NCI-H2196 treated with DMSO at 0.1 percent for 48 hours (cell line): Measurements from ENCODE around the gene TNIP2.

ENCODE experiments used
- DNase-seq: peaks from one replicate; lab custom pipeline; 2025; ENCODE audit not compliant: unreplicated experiment; lab: John Stamatoyannopoulos, UW

TNIP2 gene

DNA sequence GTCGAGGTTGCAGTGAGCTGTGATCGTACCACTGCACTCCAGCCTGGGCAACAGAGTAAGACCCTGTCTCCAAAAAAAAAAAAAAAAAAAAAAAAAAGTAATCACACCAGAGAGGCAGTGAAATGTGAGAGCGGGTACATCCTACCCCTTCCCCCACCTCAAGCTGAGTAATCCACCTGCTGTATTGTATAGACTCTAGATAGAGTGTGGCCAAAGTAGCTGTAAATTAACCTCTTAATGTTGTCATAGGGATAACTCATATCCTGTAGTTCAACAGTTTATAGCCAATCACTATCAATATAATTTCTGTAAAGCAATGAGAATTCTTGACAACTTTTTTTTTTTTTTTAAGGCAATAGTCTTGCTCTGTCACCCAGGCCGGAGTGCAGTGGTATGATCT lies 30.8 kb downstream of the TNIP2 start:
- no peak for DNase-seq

DNA sequence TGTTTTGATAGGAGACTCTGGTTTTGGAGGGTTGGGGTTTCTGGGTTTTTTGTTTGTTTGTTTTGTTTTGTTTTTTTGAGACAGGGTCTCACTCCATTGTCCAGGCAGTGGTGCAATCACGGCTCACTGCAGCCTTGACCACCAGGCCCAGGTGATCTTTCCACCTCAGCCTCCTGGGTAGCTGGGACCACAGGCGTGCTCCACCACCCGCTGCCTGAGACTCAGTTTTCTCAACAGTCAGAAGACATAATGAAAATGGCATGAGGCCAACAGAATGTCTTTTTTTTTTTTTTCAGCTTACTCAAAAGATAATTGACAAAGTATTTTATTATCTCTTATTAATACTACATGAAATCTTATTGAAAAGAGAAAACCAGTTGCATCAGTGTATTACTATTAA lies 32.4 kb downstream of the TNIP2 start:
- no peak for DNase-seq

GRCh38 chr4:2722033-2722432 lies 34.1 kb downstream of the TNIP2 start:
- DNase-seq: no peak

- DNase-seq: no peak
These were observed 34.5 kb downstream of the TNIP2 start for GRCh38 chr4:2721586-2721985.

DNA sequence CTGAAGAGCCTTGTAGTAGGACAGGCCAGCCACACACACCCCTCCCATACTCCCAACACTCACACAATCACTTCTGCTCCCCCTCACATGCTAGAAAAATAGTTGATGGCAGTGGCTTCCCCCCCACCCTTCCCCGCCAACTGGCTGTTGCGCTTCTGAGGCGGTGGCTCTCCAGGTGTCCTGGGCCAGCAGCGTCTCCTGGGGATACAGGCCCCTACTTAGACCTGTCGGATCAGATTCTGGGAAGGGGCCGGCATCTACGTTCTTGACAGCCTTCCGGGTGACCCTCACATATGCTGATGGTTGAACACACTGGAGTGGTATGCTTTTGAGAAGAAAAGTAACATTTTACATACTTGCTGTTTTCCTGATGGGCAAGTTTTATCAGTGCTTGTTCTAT lies 39.9 kb downstream of the TNIP2 start:
- no peak for DNase-seq

DNA sequence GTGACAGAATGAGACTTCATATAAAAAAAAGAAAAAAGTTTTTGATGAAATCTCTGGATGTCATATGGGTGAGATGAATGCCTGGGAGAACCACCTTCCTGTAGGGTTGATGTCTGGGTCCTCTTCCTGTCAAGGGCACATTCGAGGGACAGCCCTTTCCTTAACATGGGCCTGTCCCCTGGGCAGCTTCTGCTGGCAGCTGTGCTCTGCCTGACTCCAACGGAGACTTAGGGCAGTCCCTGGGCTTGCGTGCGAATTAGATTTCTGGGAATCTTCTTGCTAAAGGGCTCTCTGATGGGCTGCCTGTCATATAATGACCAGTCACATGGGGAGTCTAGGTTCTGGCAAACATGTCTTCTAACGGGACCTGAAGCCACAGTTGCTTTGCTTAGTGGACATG lies 40.7 kb downstream of the TNIP2 start:
- no peak for DNase-seq

GRCh38 chr4:2714918-2715317 lies 41.2 kb downstream of the TNIP2 start:
- no peak for DNase-seq

- DNase-seq: no peak
These were observed 41.9 kb downstream of the TNIP2 start for GRCh38 chr4:2714061-2714770.

DNA sequence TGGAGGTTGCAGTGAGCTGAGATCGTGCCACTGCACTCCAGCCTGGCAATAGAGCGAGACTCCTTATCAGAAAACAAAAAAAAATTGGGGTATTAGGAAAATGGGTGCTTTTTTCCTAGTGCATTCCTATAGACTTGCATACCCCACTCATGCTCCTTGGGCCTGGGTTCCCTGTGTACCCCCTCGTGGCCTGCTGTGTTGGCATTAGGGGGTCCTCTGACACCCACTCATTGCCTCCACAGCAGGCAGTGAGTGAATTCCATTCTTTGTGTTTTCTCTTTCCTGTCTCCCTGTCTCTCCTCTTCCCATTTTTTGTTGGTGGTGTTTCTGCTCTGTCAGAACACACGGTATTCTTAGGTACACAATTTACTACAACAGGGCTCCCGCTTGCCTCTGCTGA lies 42.8 kb downstream of the TNIP2 start:
- DNase-seq: no peak

- no peak for DNase-seq
These were observed 43.8 kb downstream of the TNIP2 start for GRCh38 chr4:2712261-2712842.

GRCh38 chr4:2702770-2703169 lies 53.4 kb downstream of the TNIP2 start:
- no peak for DNase-seq

GRCh38 chr4:2702361-2702760 lies 53.8 kb downstream of the TNIP2 start:
- DNase-seq: no peak

- no peak for DNase-seq
These were observed 56.1 kb downstream of the TNIP2 start for GRCh38 chr4:2700031-2700430.

GRCh38 chr4:2699534-2699933 lies 56.6 kb downstream of the TNIP2 start:
- DNase-seq: no peak

DNA sequence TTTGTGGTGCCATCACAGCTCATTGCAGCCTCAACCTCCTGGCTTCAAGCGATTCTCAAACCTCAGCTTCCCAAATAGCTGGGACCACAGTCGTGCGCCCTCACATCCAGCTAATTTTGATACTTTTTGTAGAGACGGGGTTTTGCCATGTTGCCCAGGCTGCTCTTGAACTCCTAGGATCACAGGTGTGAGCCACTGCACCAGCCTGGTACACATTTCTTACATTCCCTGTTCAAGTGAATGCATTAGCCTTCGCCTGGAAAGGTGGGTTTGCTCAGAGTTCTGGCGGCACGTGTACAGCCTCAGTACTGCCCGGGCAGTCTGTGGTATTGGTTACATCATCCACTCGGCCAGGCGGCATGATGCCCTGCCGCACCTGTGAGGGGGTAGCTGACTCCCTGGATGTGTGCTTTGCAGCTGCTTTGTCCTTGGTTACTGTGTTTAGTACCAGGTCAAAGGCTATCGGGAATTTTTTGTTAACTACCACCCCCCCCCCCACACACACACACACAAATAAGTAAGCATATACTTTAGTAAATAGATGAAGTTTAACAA lies 57.1 kb downstream of the TNIP2 start:
- no peak for DNase-seq

- no peak for DNase-seq
These were observed 57.6 kb downstream of the TNIP2 start for GRCh38 chr4:2698504-2698903.

GRCh38 chr4:2697995-2698414 lies 58.1 kb downstream of the TNIP2 start:
- DNase-seq: no peak

DNA sequence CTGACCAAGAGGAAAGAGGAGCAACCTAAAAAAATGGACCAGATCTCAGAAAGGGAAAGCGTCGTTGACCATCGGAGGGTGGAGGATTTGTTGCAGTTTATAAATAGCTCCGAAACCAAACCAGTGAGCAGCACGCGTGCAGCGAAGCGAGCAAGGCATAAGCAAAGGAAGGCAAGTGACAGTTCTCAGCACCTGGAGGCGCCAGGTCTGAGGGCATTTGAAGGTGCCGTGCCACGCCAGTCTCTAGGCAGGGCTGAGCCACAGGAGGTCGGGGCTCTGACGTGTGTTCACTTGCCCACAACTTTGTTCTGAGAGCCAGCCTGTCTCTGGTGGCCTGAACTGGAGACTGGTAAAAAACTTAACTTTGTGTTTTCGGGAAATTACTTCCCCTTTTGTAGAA lies 59.7 kb downstream of the TNIP2 start:
- no peak for DNase-seq

DNA sequence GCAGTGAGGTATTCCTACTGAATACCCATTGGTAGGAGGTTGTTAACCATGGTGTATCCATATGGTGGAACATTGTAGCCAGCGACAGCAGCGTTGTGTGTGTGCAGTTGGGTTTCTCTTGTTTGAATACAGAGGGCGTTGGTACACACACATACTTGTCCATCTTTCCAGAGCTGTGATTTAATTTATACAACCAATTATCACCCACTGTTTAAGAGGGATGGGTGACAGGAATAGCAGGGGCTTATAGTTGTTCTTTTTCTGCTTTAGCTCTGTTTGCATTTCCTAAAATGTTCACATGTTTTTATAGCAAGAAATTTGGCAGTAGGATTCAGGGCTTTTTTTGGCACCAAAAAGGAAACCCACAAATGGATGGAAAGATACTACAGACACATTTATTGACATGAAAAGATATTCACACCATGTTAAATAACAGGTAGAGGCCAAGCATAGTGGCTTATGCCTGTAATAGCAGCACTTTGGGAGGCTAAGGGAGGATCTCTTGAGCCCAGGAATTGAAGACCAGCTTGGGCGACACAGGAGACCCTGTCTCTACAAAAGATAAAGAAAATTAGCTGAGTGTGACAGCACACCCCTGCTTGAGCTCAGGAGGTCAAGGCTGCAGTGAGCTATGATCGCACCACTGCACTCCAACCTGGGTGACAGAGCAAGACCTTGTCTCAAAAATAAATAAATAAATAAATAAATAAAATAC lies 60.6 kb downstream of the TNIP2 start:
- DNase-seq: no peak

GRCh38 chr4:2694691-2695090 lies 61.4 kb downstream of the TNIP2 start:
- DNase-seq: no peak

- no peak for DNase-seq
These were observed 64.1 kb downstream of the TNIP2 start for GRCh38 chr4:2691952-2692435.
